Gastrocnemius medialis (tissue), 4 donors: Measurements from ENCODE around the gene MRPL43.

Experiments
- POLR2A ChIP-seq, 2 donors: fragments of 450-650 bp; IDR thresholded peaks; one replicate each; pipeline ENCODE4 v1.6.1; 2017; ENCODE audit warnings: antibody characterized with exemption in 2 of 2, mild to moderate bottlenecking in 2 of 2, moderate library complexity in 2 of 2
- TF ChIP-seq, protein P1 (sequence below), 5 experiments: fragments of 450-650 bp in 3 of 5; fragments of 200-600 bp in 2 of 5; sonication (generic) in 2 of 5; IDR thresholded peaks in 4 of 5; conservative IDR thresholded peaks in 1 of 5; 1 replicate in 4 of 5; 2 replicates in 1 of 5; pipeline ENCODE4 v1.5.1; 2016 to 2019; ENCODE audit warnings: antibody characterized with exemption in 5 of 5, mild to moderate bottlenecking in 3 of 5, moderate library complexity in 3 of 5

GRCh38 chr10:101001659-101002035 is 14.3 kb upstream of the MRPL43 start:
- TF ChIP-seq, protein P1, sequence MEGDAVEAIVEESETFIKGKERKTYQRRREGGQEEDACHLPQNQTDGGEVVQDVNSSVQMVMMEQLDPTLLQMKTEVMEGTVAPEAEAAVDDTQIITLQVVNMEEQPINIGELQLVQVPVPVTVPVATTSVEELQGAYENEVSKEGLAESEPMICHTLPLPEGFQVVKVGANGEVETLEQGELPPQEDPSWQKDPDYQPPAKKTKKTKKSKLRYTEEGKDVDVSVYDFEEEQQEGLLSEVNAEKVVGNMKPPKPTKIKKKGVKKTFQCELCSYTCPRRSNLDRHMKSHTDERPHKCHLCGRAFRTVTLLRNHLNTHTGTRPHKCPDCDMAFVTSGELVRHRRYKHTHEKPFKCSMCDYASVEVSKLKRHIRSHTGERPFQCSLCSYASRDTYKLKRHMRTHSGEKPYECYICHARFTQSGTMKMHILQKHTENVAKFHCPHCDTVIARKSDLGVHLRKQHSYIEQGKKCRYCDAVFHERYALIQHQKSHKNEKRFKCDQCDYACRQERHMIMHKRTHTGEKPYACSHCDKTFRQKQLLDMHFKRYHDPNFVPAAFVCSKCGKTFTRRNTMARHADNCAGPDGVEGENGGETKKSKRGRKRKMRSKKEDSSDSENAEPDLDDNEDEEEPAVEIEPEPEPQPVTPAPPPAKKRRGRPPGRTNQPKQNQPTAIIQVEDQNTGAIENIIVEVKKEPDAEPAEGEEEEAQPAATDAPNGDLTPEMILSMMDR (IDR thresholded peaks at IDR 0.05 in 4 of 5, conservative IDR thresholded peaks at IDR 0.05 in 1 of 5), result no peak
- TF ChIP-seq POLR2A (IDR thresholded peaks at IDR 0.05), result no peak
